Activated CD8-positive, alpha-beta T cell treated with anti-CD3 and anti-CD28 coated beads for 36 hours (primary cell): ENCODE results near the gene SCAI. TPM values are rescaled to one million over a fixed set of nuclear protein-coding genes. Genes with fewer than 3 reads are reported as not detected.

Experiments used
- ATAC-seq: fragments of 200-7000 bp; cut with Tn5 transposase; one replicate; pipeline ENCODE4 v1.10.0; 2021; ENCODE audit warnings: mild to moderate bottlenecking, moderate library complexity
- CTCF ChIA-PET: fragments of 350-600 bp; sonication (Branson Sonifier 250); formaldehyde crosslinking; loops from one replicate; lab custom pipeline; 2021; ENCODE audit warnings: antibody characterized with exemption; lab: Charles Lee
- POLR2A ChIA-PET: fragments of 350-600 bp; sonication (Branson Sonifier 250); formaldehyde crosslinking; loops from one replicate; lab custom pipeline; 2021; ENCODE audit warnings: antibody characterized with exemption; lab: Charles Lee
- DNase-seq: peaks from one replicate; pipeline ENCODE4 v3.0.0-alpha.2; 2020
- H3K27ac Mint-ChIP-seq: one replicate; pipeline ENCODE4 v1.8.0; 2021; ENCODE audit warnings: mild to moderate bottlenecking, mixed read lengths
- H3K27me3 Mint-ChIP-seq: one replicate; pipeline ENCODE4 v1.8.0; 2021; ENCODE audit warnings: mixed read lengths
- H3K36me3 Mint-ChIP-seq: one replicate; pipeline ENCODE4 v1.8.0; 2021; ENCODE audit warnings: low read depth, mixed read lengths
- H3K4me1 Mint-ChIP-seq: one replicate; pipeline ENCODE4 v1.8.0; 2021; ENCODE audit warnings: low read depth, mixed read lengths
- H3K4me3 Mint-ChIP-seq: one replicate; pipeline ENCODE4 v1.8.0; 2021; ENCODE audit warnings: mild to moderate bottlenecking, moderate library complexity, mixed read lengths
- H3K9me3 Mint-ChIP-seq: one replicate; pipeline ENCODE4 v1.8.0; 2021; ENCODE audit warnings: mixed read lengths
- CTCF ChIP-seq: fragments of 200-600 bp; IDR thresholded peaks from one replicate; pipeline ENCODE4 v1.8.0; 2022; ENCODE audit warnings: antibody characterized with exemption, mild to moderate bottlenecking
- intact Hi-C: fragments of 100-400 bp; cut with micrococcal nuclease; formaldehyde crosslinking; loops from one replicate; pipeline ENCODE4 v1.10.0; 2022
- total RNA-seq, 2 experiments: library from RNA; stranded (reverse); gene quantifications; one replicate each; pipeline ENCODE4 v1.2.3, GENCODE V29; 2021

SCAI gene
- total RNA-seq, 2 experiments from 2014 or later: 9.6 to 10.8 TPM

GRCh38 chr9:124914753-124915405 is 228.4 kb downstream of the SCAI start:
- Mint-ChIP-seq H3K27ac (no peak overlapping the region), H3K9me3 (no peaks in the 10 kb centered on the region), H3K36me3 (peaks cover 44% of the 10 kb centered on the region), H3K27me3 (no peaks in the 10 kb centered on the region), H3K4me1 (no peaks in the 10 kb centered on the region), H3K4me3 (no peak overlapping the region)
- CTCF ChIA-PET: interaction anchor here (0.9 kb wide), 1 partner anchor 14 kb away, joined by 3 read pairs; no protein-coding TSS in a partner anchor
- POLR2A ChIA-PET: no interaction called here
- intact Hi-C loops: no loop called here
- TF ChIP-seq CTCF: no peak
- DNase-seq (no peak), ATAC-seq (no peak)

GRCh38 chr9:124913378-124913777 is 229.9 kb downstream of the SCAI start:
- Mint-ChIP-seq H3K4me3 (no peak overlapping the region), H3K9me3 (no peaks in the 10 kb centered on the region), H3K4me1 (no peaks in the 10 kb centered on the region), H3K27ac (no peak overlapping the region), H3K36me3 (peaks cover 39% of the 10 kb centered on the region), H3K27me3 (no peaks in the 10 kb centered on the region)
- ChIA-PET CTCF (no interaction called here), POLR2A (no interaction called here)
- no peak for TF ChIP-seq CTCF
- intact Hi-C loops: no loop called here
- DNase-seq (no peak), ATAC-seq (no peak)

- no peak for DNase-seq
- no peaks in the 10 kb centered on the region for H3K27me3 Mint-ChIP-seq
- peaks cover 43% of the 10 kb centered on the region for H3K36me3 Mint-ChIP-seq
Observed at GRCh38 chr9:124911766-124912165, 231.6 kb downstream of the SCAI start.

GRCh38 chr9:124908098-124908497 is 235.2 kb downstream of the SCAI start:
- peaks cover 38% of the 10 kb centered on the region for H3K36me3 Mint-ChIP-seq
- H3K27me3 Mint-ChIP-seq: no peaks in the 10 kb centered on the region
- TF ChIP-seq CTCF: no peak
- ATAC-seq: no peak
- H3K9me3 Mint-ChIP-seq: no peaks in the 10 kb centered on the region
- ChIA-PET POLR2A (interaction anchor here (0.8 kb wide), 1 partner anchor 14 kb away, joined by 5 read pairs; no protein-coding TSS in a partner anchor), CTCF (no interaction called here)
- no peak overlapping the region for H3K4me3 Mint-ChIP-seq
- H3K4me1 Mint-ChIP-seq: no peaks in the 10 kb centered on the region
- no peak overlapping the region for H3K27ac Mint-ChIP-seq
- intact Hi-C loops: no loop called here
- no peak for DNase-seq

More at GRCh38 chr9:124911766-124912165, 231.6 kb downstream of the SCAI start:
- H3K4me3 Mint-ChIP-seq: no peak overlapping the region
- H3K27ac Mint-ChIP-seq: no peak overlapping the region
- intact Hi-C loops: no loop called here
- POLR2A ChIA-PET: no interaction called here
- no peaks in the 10 kb centered on the region for H3K9me3 Mint-ChIP-seq
- ATAC-seq: no peak
- no peak for TF ChIP-seq CTCF
- H3K4me1 Mint-ChIP-seq: no peaks in the 10 kb centered on the region
- CTCF ChIA-PET: no interaction called here

- CTCF ChIA-PET: no interaction called here
- no peak overlapping the region for H3K4me3 Mint-ChIP-seq
- POLR2A ChIA-PET: no interaction called here
- intact Hi-C loops: no loop called here
- H3K9me3 Mint-ChIP-seq: no peaks in the 10 kb centered on the region
- peaks cover 4% of the 10 kb centered on the region for H3K27me3 Mint-ChIP-seq
- peaks cover 38% of the 10 kb centered on the region for H3K36me3 Mint-ChIP-seq
- H3K27ac Mint-ChIP-seq: no peak overlapping the region
- no peak for TF ChIP-seq CTCF
- no peak for DNase-seq
- no peak for ATAC-seq
- H3K4me1 Mint-ChIP-seq: no peaks in the 10 kb centered on the region
Observed at GRCh38 chr9:124906966-124907365, 236.4 kb downstream of the SCAI start.
